Measurements from ENCODE around the gene ATP6V0A1.
A peak's percentile ranks its signal among the peaks of the same experiment; 100 is the strongest.

Gene ATP6V0A1

GRCh38 chr17:42424991-42425610, 33.6 kb upstream of the ATP6V0A1 start:
- no peak overlapping the region for H3K27ac ChIP-seq
- no peak for TF ChIP-seq CTCF (conservative IDR thresholded peaks at IDR 0.05)

DNA sequence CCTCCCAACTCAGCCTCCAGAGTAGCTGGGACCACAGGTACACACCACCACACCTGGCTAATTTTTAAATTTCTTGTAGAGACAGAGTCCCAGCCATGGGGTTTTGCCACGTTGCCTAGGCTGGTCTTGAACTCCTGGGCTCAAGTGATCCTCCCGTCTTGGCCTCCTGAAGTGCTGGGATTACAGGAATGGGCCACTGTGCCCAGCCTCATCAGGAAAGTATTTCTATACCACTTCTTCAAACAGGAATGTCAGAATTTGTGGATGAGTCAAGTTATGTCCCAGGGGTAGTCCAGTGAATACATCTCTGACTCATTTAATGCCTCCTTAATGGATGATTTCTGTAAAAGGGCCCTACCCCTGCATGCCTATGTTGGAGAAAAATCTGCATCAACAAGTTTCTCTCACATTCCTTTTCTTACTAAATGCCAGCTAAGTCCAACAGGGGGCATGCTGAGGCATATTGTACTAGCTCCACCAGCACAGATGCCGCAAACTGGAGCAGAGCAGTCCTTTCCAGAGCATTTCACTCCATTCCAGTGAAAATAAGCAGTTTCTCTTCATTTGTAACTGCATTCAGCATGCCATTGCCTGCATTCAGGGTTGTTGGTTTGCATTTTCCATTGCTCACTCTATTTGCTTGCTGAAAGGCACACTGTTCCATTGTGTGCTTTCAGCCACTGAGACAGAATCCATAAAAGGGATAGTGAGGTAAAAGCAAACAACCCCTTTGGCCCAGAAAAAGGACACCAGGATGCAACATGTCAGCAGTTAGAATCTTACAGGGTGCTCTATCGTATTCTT, 30.3 kb upstream of the ATP6V0A1 start:
- TF ChIP-seq CTCF (conservative IDR thresholded peaks at IDR 0.05) = peak; percentile 67
- peak overlapping the region; percentile 34; the same call in 1 of the 2 replicates for H3K27ac ChIP-seq

DNA sequence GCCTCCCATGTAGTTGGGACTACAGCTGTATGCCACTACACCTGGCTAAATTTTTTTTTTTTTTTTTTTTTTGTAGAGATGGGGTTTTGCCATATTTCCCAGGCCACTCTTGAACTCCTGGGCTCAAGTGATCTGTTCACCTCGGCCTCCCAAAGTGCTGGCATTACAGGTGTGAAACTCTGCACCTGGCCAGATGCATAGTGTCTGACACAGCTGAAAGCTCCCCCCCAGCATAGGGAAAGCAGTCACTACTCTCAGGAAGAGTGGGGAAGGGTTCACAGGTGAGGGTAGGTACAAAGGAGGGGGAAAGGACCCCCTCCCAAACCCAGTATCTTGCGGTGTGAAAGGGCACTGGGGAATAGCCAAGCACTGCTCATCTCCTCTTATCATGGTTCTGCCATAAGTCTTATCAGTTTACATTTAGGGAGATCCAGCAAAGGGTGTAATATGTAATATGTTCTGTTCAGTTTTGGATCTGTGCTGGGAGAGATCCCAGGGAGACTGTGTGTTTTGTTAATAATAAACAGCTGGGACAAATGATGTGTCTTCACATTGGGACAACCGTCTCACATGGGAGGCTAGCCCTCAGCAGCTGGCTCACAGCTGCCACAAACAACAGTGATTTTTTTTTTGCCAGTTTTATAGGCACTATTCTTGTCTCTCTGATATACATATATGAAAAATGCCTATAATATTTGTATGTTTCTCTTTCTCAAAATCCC, 28.8 kb upstream of the ATP6V0A1 start:
- no peak overlapping the region for H3K27ac ChIP-seq
- TF ChIP-seq CTCF (conservative IDR thresholded peaks at IDR 0.05) = no peak

- no peak overlapping the region for H3K27ac ChIP-seq
- no peak for TF ChIP-seq CTCF (conservative IDR thresholded peaks at IDR 0.05)
Measured at GRCh38 chr17:42431758-42432161, 26.9 kb upstream of the ATP6V0A1 start.

GRCh38 chr17:42436391-42436790, 22.3 kb upstream of the ATP6V0A1 start:
- TF ChIP-seq CTCF (conservative IDR thresholded peaks at IDR 0.05) = no peak
- H3K27ac ChIP-seq = no peak overlapping the region

DNA sequence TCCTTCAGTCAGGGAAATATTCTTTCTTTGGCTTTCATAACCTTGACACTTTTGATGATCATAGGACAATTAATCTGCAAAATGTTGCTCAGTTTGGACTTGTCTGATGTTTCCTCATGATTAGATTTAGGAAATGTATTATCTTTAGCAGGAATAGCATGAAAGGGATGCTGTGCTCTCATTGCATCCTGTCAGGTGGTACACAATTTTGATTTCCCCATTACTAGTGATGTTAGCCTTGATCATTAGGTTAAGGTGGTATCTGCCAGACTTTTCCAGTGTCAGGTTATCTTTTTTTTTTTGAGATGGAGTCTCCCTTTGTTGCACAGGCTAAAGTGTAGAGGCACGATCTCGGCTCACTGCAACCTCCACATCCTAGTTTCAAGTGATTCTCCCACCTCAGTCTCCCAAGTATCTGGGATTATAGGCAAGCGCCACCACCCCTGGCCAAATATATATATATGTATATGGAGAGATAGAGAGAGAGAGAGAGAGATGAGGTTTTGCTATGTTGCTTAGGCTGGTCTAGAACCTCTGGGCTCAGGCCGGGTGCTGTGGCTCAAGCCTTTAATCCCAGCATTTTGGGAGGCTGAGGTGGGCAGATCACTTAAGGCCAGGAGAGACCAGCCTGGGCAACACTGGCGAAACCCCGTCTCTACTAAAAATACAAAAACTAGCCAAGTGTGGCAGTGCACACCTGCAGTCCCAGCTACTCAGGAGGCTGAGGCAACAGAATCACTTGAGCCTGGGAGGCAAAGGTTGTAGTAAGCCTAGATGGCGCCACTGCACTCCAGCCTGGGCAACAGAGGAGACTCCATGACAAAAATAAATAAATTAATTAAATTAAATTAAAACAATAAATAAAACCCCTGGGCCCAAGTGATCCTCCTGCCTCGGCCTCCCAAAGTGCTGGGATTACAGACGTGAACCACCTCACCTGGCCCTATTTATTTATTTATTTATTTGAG, 19.8 kb upstream of the ATP6V0A1 start:
- no peak overlapping the region for H3K27ac ChIP-seq

More for the DNA sequence above, 19.8 kb upstream of the ATP6V0A1 start:
- peak; percentile 37; the same call in 1 of the 2 replicates for TF ChIP-seq CTCF (conservative IDR thresholded peaks at IDR 0.05)

Data from VCaP (cell line).